HG03571 (cell line): ENCODE data around the gene APAF1.
A peak's percentile ranks its signal among the peaks of the same experiment; 100 is the strongest.
"Not testable (repeated sequence)": the region's sequence is repeated elsewhere in the genome, so short reads cannot be mapped to it uniquely, and the experiment has no call there.

Experiments used
- ATAC-seq: cut with Tn5 transposase; IDR thresholded peaks from one replicate; pipeline ENCODE4 v1.9.1; 2021; ENCODE audit not compliant: unreplicated experiment

Gene APAF1

GRCh38 chr12:98644712-98645571 is at the start of gene APAF1, which contains the start of gene IKBIP:
Gene APAF1, plus strand, starts transcription at chr12:98645290. Its CDS starts 3,070 bp downstream, at chr12:98648360.
Gene IKBIP, minus strand, starts transcription at chr12:98644788. Its CDS starts 87 bp downstream, at chr12:98644701.
- ATAC-seq, result peak; percentile 83

GRCh38 chr12:98597313-98597712 is 47.8 kb upstream of the APAF1 start:
- not testable (repeated sequence) for ATAC-seq

- no peak for ATAC-seq
Measured at GRCh38 chr12:98601924-98602323, 43.2 kb upstream of the APAF1 start.

- ATAC-seq, result no peak
Measured at GRCh38 chr12:98606359-98606988, 38.6 kb upstream of the APAF1 start.

- ATAC-seq, result no peak
Measured at GRCh38 chr12:98610596-98610995, 34.5 kb upstream of the APAF1 start.

- peak; percentile 90 for ATAC-seq
Measured at GRCh38 chr12:98612696-98613334, 32.3 kb upstream of the APAF1 start.

- ATAC-seq, result no peak
Measured at GRCh38 chr12:98618952-98619351, 26.1 kb upstream of the APAF1 start.

- ATAC-seq, result peak; percentile 85
Measured at GRCh38 chr12:98635657-98636323, 9.3 kb upstream of the APAF1 start.

GRCh38 chr12:98637068-98637467 is 8.0 kb upstream of the APAF1 start:
- no peak for ATAC-seq

- ATAC-seq, result no peak
Measured at GRCh38 chr12:98638009-98638408, 7.1 kb upstream of the APAF1 start.

- ATAC-seq, result no peak
Measured at GRCh38 chr12:98639491-98639890, 5.6 kb upstream of the APAF1 start.

GRCh38 chr12:98642801-98643200 is 2.3 kb upstream of the APAF1 start:
- ATAC-seq, result not testable (repeated sequence)

- peak; percentile 15 for ATAC-seq
Measured at GRCh38 chr12:98644433-98644711, 718 bp upstream of the APAF1 start.

- peak; percentile 0 for ATAC-seq
Measured at GRCh38 chr12:98645572-98646067, 530 bp downstream of the APAF1 start.

GRCh38 chr12:98646294-98647090 is 1.4 kb downstream of the APAF1 start:
- no peak for ATAC-seq

GRCh38 chr12:98651328-98651727 is 6.2 kb downstream of the APAF1 start:
- ATAC-seq, result no peak

- no peak for ATAC-seq
Measured at GRCh38 chr12:98653866-98654493, 8.9 kb downstream of the APAF1 start.

- no peak for ATAC-seq
Measured at GRCh38 chr12:98656289-98657101, 11.4 kb downstream of the APAF1 start.

GRCh38 chr12:98660521-98660920 is 15.4 kb downstream of the APAF1 start:
- no peak for ATAC-seq
